GM18907 (cell line): Measurements from ENCODE around the gene C1QTNF12.

Source experiments
- ATAC-seq: cut with Tn5 transposase; IDR thresholded peaks from one replicate; pipeline ENCODE4 v1.9.1; 2021; ENCODE audit warnings: mild to moderate bottlenecking, moderate library complexity; ENCODE audit not compliant: unreplicated experiment

Gene C1QTNF12

GRCh38 chr1:1241588-1242219, 4.8 kb downstream of the C1QTNF12 start:
- ATAC-seq: no peak

DNA sequence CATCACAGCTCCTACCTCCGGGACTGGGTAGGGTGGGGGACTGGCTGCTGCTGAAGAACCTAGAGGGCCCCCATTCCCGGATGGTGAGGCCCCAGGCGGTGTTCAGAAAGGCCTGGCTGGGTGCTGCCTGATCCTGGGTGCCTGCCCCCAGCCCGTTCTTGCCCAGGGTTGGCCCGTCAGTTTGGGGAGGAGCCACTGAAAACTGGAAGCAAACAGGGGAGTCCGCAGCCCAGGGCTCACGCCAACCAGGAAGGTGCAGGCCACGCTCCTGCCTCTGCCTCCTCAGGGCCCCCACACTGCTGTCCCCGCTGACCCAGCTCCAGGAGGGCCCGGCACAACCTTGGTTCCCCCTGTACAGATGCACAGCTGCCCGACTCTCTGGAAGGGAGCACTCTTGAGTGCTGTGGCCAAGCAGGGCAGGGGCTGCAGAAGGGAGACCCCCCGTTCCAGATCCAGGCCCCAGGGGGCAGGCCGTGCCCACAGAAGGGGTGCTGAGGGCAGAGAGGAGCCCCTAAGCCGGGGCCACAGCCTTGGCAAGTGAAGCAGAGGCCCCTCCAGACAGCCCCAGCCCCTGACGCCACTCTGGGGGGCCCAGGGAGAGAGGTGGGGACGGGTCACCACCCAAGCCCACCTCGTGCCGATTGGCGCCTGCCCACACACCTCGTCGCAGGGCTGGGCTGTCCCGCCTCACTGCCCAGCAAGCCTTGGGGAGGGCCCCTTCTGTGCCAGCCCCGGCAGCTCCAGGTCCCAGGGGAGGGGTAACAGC, 5.5 kb downstream of the C1QTNF12 start:
- ATAC-seq: no peak

DNA sequence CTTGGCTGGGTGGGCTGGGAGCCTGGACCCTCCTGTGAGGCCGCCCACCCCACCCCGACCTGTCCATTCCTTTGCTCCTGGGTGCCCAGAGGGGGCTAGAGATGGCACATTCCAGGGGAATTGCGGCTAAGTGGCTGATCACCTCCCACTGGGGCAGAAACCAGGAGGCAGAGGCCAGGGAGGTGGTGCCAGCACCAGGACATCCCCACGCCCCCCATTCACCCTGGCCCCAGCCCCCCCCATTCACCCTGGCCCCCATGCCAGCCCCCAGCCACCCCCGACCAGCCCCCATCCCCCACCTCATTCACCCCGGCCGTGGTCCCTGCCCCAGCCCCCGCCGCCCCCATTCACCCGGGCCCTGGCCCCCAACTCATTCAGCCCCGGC, 6.2 kb downstream of the C1QTNF12 start:
- no peak for ATAC-seq

- ATAC-seq: no peak
Measured at GRCh38 chr1:1239614-1240347, 6.7 kb downstream of the C1QTNF12 start.

GRCh38 chr1:1239227-1239613, 7.3 kb downstream of the C1QTNF12 start:
- ATAC-seq: no peak

- no peak for ATAC-seq
Measured at GRCh38 chr1:1238702-1239178, 7.8 kb downstream of the C1QTNF12 start.

- no peak for ATAC-seq
Measured at GRCh38 chr1:1237874-1238701, 8.4 kb downstream of the C1QTNF12 start.

DNA sequence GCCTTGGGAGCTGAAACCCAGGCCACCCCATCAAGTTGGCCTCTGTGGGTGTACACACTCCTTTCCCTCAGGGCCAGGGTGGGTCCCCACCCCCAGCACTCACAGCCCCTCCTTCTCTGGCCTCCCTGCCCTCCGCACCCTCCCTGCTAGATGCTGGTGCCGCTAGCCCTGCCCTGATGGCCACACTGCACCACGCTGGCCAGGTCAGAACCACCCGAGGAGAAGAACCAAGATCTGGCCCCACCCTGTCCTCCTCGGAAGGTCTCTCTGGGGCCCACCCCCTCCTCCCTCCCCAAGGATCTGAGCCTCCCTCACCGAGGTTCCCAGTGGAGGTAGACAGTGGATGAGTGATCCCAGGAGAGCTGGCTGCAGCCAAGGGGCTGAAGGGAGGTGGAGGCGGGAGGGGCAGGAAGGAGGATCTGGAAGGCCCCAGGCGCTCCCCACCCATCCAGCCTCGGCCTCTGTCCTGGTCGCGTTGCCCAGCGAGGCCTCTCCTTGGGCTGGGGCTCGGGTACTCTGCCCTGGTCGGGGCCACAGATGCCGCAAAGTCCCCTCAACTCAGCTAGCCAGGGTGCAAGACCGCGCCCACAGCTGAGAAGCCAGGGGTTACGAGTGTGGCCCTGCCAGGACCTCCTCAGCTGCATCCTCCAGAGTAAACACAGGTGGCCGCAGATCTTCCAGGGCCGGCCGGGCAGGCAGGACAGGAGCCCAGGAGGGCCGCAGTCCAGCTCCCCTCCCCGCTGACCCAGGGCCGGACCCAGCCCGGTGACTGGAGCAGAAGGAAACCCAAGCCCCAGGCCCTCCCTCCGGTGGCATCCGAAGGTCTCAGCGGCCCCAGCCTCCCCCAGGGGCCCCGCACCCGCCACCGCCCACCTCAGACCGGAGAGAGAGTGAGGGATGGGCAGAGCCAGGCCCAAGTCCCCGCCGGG, 9.3 kb downstream of the C1QTNF12 start:
- ATAC-seq: no peak

- ATAC-seq: no peak
Measured at GRCh38 chr1:1236176-1236763, 10.3 kb downstream of the C1QTNF12 start.

DNA sequence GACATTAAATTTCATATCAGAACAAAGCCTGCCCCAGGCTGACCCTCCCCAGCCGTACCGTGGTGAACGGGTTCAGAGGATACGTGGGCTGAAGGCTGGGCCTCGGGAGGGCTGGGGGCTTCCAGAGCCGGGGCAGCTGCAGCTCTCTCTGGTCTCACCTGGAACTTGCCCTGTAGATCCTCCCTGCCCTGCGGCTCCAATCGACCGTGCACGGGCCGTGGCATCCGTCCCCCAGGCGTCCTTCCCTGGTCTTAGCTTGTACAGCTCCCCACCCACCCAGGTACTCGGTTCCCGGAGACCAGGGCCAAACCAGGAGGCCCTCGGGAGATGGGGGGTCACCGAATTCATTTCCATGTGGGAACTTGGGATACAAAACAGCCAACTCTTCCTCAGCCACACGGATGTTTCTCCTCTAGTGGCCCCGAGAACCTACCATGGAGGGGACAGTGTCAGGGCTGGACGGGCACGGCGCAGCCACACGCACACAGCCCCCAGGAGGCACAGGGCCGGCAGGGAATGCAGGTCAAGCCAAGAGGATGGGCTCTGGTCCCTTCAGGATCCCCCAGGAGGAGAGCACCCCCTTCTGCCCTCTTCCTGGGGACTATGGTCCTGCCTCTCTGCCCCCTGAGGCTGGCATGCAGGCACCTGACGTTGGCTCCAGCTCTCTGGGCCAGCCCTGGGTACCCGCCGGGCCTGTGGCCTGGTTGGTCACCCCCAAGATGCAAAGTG, 11.3 kb downstream of the C1QTNF12 start:
- ATAC-seq: no peak

GRCh38 chr1:1234180-1234808, 12.2 kb downstream of the C1QTNF12 start:
- no peak for ATAC-seq

DNA sequence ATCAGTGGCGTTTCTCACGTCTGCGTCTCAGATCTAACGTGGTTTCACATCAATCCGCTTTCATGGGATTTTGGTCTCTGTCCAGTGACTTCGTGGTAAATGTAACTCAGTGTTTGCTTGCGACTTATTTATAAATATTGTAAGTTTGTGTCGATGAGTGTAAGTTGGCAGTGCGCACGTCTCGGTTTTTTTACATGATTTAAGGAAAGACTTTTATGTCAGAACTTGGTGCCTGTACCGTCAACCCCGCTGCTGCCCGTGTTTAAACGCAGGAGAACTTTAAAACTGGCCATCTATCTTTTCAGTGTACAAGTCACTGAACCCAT, 13.0 kb downstream of the C1QTNF12 start:
- no peak for ATAC-seq

DNA sequence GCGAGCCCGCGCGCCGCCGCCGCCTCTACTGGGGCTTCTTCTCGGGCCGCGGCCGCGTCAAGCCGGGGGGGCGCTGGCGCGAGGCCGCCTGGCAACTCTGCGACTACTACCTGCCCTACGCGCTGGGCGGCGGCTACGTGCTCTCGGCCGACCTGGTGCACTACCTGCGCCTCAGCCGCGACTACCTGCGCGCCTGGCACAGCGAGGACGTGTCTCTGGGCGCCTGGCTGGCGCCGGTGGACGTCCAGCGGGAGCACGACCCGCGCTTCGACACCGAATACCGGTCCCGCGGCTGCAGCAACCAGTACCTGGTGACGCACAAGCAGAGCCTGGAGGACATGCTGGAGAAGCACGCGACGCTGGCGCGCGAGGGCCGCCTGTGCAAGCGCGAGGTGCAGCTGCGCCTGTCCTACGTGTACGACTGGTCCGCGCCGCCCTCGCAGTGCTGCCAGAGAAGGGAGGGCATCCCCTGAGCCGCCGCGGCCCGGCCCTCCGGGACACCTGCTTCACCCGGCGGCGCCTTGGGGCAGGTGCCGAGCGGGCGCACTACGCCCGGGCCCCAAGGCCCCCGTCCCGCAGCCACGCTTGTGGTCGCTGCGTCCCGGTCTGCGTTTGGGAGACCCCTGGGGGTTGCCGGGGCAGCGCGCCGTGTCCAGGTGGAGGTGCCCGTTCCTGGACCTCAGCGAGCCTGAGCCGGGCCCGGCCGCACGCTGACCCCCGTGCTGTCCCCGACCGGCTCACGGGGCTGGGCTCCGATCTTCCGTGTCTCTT, 13.5 kb downstream of the C1QTNF12 start:
- no peak for ATAC-seq

GRCh38 chr1:1232208-1232795, 14.2 kb downstream of the C1QTNF12 start, which contains the start of gene B3GALT6:
B3GALT6 (plus strand) TSS chr1:1232237; CDS start chr1:1232279, 42 bp downstream.
- ATAC-seq: peak; percentile 5

DNA sequence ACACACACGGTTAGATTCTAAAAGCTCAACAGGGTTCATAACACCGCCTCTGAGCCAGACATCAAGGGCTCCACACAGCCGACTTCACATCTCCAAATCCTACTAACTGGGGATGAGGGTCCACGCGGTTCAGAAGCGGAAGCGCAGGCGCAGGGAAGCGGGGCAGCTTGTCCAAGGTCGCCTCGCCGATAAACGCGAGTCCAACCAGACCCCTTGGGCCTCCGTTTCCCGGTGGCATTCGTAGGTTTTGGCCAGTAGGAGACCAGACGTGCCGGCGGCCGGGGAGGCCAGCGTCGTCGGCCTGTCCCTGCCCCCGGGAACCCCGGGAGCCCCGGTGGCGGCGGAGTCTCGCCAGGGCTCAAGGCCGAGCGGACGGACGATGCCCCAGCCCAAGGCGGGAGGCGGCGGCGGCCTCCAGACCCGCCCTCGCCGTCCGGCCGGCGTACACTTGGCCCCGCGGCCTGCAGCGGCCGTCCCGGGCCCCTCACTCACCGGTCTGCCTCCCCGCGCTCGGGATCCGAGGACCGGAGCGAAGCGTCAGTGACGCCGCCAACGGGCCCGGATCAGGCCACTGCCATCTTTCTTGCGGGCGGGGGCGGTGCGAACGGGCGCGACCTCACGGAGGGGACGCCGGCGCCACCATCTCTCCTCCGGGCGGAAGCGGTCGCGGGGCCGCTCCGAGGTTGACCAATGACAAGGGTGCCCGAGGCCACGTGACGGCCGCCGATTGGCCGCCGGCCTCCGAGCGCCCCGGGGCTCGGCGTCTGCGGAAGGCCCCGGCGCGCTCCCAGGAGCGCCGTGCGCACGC, 14.9 kb downstream of the C1QTNF12 start, which contains the start of gene SDF4:
TSS of gene SDF4 (minus strand) at position 602 of the 808 bp plus-strand sequence. CDS start 3,229 bp downstream, outside the sequence.
- peak; percentile 84 for ATAC-seq
